Activated CD8-positive, alpha-beta memory T cell treated with anti-CD3 and anti-CD28 coated beads, Interleukin-2, amount 50 U/mL, for 4 hours (primary cell): ENCODE data around the gene CD300LG.
"Not testable (repeated sequence)": the region's sequence is repeated elsewhere in the genome, so short reads cannot be mapped to it uniquely, and the experiment has no call there.

Experiments used
- DNase-seq: peaks from one replicate; pipeline ENCODE4 v3.0.0-alpha.2; 2020

Gene CD300LG

GRCh38 chr17:43881181-43881580 lies 34.2 kb downstream of the CD300LG start:
- DNase-seq, result no peak

GRCh38 chr17:43881758-43882505 lies 35.0 kb downstream of the CD300LG start:
- no peak for DNase-seq

- DNase-seq, result no peak
Measured at GRCh38 chr17:43882761-43883415, 35.9 kb downstream of the CD300LG start.

GRCh38 chr17:43888548-43888947 lies 41.6 kb downstream of the CD300LG start:
- no peak for DNase-seq

GRCh38 chr17:43890240-43890639 lies 43.3 kb downstream of the CD300LG start:
- no peak for DNase-seq

- DNase-seq, result no peak
Measured at GRCh38 chr17:43891851-43892646, 45.1 kb downstream of the CD300LG start.

- no peak for DNase-seq
Measured at GRCh38 chr17:43892647-43892952, 45.6 kb downstream of the CD300LG start.

- not testable (repeated sequence) for DNase-seq
Measured at GRCh38 chr17:43894494-43894893, 47.5 kb downstream of the CD300LG start.

GRCh38 chr17:43897831-43898230 lies 50.9 kb downstream of the CD300LG start:
- DNase-seq, result no peak

GRCh38 chr17:43898446-43898845 lies 51.5 kb downstream of the CD300LG start:
- DNase-seq, result no peak

- DNase-seq, result peak; percentile 79
Measured at GRCh38 chr17:43900183-43900857, 53.3 kb downstream of the CD300LG start.

GRCh38 chr17:43900858-43901754 lies 54.1 kb downstream of the CD300LG start:
- DNase-seq, result no peak

- no peak for DNase-seq
Measured at GRCh38 chr17:43901861-43902589, 55.0 kb downstream of the CD300LG start.

- no peak for DNase-seq
Measured at GRCh38 chr17:43905400-43905984, 58.5 kb downstream of the CD300LG start.

GRCh38 chr17:43905985-43906852 lies 59.2 kb downstream of the CD300LG start:
- peak; percentile 50 for DNase-seq

GRCh38 chr17:43906951-43907424 lies 60.0 kb downstream of the CD300LG start:
- DNase-seq, result no peak

GRCh38 chr17:43907425-43907981 lies 60.5 kb downstream of the CD300LG start, which contains the start of gene MPP2:
TSS of gene MPP2 (minus strand) at chr17:43907536. CDS start at chr17:43904460, 3,076 bp downstream.
- peak; percentile 59 for DNase-seq

GRCh38 chr17:43907998-43908721 lies 61.2 kb downstream of the CD300LG start:
- DNase-seq, result peak; percentile 55
